ENCODE measurements around the gene NR1D1.

- TF ChIP-seq CTCF (IDR thresholded peaks at IDR 0.05): no peak
- TF ChIP-seq POLR2A (IDR thresholded peaks at IDR 0.05; ENCODE audit: low read depth): no peak
- peak in 1 of 2 donors; percentile 51 for TF ChIP-seq POLR2AphosphoS5 (IDR thresholded peaks at IDR 0.05)
Measured at GRCh38 chr17:40063187-40063771, 37.1 kb downstream of the NR1D1 start.

Data from esophagus muscularis mucosa (tissue), 3 donors.